Measurements from ENCODE around the gene CSTF1.
"Not testable (repeated sequence)": the region's sequence is repeated elsewhere in the genome, so short reads cannot be mapped to it uniquely, and the experiment has no call there.

CSTF1 gene

DNA sequence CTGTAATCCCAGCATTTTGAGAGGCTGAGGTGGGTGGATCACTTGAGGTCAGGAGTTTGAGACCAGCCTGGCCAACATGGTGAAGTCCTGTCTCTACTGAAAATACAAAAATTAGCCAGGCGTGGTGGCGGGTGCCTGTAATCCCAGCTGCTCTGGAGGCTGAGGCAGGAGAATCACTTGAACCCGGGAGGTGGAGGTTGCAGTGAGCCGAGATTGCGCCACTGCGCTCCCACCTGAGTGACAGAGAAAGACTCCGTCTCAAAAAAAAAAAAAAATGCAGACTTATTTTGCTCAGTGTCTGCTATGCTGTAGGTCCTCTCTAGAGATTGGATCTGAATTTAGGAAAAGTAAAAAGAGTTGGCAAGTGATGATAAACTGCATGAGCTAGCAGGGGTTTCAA is 18.8 kb downstream of the CSTF1 start:
- DNase-seq, result not testable (repeated sequence)

DNA sequence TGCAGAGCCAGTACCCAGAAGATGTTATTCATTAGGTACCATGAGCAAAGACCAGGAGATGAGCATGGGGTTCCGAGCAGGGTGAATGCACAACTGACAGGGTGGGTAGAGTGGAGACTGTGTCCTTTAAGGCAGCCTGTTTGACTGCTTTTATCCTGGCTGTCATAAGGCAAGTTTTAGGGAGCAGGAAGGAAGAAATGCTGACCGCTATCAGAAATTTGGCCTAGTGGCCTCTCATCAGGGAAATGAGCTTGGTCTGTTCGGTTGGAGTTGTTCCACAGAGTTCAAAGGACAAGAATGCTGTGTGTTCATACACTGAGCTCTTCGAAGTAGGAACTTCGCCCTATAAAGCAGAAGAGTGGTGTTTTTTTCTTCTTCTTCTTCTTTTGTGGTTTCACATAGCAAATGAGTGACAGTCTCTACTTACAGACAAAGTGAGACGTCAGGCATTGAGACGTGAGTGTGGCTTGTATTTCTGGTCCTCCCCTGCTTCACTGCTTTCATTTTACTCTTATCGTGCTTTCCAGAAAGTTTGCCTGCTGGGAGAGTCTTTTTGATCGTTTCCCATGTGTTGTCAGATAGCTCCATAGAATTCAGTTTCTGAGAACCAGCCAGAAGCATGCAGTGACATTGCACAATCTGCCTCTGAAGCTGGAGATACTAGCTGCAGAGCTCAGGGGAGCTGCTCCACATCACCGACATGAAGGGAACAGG is 19.5 kb downstream of the CSTF1 start, which contains the start of gene CASS4:
Gene CASS4 (plus strand): TSS at position 502 of the 714 bp plus-strand sequence. CDS start 199 bp downstream, at position 701.
- DNase-seq, result peak; percentile 85

DNA sequence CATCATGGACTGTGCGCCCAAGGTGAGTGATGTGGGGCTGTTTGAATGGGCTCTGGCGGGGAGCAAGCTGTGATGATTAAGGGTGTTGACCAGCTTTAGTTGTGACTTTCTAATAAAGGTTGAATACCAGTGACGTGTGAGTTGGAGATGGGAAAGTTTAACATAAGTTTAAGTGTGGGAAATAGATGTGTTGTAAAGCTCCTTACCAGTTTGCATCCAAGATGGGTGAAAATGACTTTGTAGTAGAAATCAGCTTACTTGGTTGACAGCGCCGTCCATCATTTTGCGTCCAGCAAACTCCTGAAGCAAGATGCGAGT is 20.0 kb downstream of the CSTF1 start:
- no peak for DNase-seq

DNA sequence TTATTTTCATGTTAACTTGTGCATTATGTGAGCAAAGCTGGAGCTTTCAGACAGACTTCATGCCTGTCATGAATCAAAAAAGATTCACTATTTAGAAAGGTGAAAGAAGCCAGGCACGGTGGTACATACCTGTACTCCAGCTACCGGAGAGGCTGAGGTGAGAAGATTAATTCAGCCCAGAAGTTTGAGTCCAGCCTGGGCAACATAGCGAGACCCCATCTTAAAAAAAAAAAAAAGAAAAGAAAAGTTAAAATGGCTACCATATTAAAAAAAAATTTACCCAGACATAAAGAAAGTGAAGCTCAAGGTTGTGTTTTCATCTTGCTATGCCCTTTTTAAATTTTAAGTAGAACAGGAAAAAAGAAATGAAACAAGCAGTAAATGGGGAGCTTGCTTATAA is 20.5 kb downstream of the CSTF1 start:
- no peak for DNase-seq

DNA sequence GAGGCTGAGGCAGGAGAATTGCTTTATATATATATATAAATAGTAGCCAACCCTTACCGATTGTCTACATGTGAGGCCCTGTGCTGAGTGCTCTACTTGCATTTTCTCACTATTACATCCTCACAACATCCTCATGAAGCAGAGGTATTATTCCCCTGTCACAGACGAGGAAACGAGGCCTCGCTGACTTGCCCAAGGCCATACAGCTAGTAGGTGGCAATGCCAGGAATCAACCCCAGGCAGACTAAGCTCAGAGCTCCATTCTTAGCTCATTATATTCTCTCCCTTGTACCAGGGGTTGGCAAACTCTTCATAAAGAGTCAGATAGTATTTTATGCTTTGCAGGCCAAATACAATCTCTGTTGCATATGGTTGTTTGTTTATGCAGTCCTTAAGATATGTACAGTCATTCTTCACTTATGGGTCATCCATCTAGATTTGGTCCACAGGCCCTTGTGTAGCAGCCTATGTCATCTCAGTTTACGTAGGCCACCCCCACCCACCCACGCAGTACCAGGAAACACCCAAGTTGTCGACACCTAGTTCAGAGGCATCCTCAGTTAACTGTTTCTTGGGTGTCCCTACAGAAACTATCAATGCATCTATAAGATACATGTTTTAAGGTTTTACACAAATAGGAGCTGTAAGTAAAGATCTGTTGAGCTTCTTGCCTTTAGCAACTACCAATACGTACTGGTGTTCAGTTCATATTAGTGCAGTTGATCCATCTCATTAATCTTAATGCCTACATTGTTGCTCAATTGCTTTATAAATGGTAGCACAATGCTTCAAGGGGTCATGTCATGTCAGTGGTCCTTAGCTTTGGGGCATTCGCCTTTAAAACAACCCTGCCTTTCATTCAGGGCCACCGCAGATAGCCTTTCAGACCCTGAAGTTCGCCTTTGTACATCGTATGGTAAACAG is 22.7 kb downstream of the CSTF1 start:
- DNase-seq, result peak; percentile 39

DNA sequence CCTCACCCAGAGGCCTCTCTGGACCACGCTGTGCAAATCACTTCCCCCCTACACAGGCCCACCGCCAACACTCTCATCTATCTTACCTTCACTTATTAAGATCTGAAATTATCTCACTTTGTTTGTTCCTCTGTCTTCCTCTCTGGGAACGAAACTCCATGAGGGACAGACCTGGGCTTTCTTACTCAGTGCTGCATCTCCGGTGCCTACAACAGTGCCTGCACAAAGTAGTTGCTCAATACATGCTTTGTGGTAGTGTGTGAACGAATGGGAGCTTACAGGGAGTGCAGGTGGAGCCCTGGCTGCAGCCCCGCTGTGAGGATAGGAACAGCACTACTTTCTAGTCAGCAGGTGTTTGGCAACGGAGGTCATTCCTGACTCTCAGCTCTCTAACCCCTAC is 25.0 kb downstream of the CSTF1 start:
- DNase-seq, result no peak

DNA sequence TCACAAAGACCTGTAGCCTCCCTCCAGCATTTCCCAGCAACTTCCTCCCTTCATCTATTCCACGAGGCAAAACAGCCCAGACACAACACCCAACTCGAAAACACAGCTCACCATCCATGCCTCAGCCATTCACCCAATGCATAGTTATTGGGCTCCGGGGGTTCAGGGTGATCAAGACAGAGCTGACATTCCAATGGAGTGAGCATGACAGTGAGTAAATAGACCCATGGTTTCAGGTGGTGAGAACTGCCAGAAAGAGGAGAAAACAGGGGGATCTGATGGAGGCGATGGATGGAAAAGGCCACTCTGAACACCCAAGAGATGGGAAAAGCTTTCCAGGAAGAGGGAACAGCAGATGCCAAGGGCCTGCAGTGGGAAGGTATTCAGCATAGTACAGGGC is 25.5 kb downstream of the CSTF1 start:
- no peak for DNase-seq

DNA sequence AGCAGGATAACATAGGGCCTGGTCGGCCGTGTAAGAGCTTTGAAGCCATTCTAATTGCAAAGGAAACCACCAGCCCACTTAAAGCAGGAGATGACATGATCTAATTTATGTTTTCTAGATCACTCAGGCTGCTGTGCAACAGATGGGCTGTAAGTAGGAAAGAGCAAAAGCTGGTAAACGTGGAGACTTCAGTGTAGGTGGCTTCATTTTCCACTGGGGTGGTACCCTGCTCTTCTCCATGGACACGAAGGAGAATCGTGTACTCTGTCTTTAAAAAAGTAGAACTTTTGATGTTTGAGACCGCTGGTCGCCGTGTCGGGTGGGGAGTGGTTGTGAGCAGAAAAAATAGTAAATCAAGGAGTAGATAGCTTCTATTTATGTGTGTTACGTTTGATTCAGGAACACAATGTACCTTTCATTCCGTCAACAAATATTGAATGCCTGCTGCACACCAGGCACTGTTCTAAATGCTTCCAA is 26.0 kb downstream of the CSTF1 start:
- no peak for DNase-seq

DNA sequence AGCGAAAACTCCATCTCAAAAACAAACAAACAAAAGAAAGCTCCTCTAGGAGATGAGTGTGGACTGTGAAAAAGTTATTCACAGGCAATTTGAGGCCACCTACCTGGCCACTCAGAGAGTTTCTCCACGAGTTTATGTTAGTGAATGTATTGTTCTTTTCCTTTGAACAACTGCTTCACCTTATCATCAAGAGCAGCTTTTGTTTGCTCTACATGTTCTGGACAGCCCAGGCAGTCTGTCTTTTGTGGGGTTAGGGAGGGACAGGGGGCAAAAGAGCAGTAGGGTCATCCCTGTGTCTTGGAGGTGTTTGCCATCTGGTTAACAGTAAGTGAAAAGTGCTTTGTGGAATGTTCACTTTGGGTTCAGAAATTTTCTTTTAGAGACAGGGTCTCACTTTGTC is 27.6 kb downstream of the CSTF1 start:
- DNase-seq, result no peak

DNA sequence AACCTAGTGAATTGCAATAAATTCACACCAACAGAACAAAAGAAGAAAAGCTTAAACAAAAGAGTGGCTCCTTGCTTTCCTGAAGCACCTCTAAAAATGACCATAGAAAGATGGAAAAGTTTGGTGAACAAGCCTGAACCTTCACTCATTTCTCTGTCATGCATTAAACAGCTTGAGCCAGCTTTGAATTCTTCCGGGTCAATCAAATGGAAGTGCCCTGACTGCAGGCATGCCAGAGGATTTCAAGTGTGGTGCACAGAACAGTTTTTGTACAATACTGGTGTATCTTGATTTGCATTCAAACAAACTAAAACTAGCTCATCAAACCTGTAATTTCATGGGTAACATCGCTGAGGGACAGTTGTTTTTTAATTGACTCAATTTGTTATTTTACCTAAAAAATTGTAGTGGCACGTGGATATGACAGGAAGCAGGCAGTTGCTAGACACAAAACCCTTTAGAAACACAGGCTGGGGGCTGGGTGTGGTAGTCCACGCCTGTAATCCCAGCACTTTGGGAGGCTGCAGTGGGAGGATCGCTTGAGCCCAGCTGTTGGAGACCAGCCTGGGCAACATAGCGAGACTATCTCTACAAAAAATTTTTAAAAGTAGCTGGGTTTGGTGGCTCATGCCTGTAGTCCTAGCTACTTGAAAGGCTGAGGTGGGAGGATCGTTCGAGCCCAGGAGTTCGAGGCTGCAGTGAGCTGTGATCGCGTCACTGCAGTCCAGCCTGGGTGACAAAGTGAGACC is 28.7 kb downstream of the CSTF1 start:
- DNase-seq, result no peak

DNA sequence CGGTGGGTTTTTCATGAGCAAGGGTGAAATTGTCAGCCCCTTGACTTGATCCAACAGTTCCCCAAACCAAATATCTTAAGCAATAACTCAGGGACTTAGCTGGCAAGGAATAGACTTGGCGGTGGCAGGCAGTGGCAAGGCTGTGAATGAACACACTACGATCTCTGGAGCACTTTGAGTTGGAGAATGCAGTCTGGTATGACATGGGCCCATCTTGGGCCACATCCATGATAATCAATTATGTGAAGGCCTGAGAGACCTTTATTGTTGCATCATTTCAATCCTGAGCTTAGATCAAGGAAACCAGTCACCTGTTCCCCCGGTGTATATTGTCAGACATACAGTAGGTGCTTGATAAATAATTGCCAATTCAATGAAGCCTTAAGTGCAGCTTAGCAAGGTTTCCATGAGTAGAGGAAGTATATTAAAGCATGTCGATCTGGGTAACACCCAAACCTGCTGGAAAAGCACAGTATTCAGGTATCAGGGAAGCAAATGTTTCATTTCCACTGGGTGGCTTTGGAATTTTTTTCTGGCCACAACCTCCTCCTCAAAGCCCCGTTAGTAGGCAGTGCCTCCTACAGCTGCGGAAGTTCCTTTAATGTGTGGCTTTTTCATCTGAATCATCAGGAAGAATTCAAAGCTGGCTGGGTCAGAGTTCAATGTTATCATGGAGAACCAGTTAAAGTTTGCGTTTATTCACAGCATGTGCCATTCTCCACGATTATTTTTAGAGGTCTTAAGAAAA is 29.8 kb downstream of the CSTF1 start:
- peak; percentile 79 for DNase-seq

DNA sequence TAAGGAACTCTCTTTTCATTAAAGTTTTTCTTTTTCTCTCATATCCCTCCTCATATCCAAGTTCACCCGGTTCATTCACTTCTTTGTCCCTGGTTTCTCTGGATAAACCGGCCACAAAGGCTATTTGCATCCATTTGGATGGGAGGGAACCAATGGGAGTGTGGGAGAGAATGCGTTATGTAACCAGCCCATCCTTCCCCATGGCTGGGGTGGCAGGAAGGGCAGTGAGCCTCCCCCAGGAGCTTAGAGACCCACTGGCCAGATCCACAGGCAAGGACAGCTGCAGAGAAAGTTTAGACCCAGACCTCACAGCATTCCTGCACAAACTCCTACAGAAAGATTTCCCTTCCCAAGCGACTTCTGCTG is 30.4 kb downstream of the CSTF1 start:
- no peak for DNase-seq

DNA sequence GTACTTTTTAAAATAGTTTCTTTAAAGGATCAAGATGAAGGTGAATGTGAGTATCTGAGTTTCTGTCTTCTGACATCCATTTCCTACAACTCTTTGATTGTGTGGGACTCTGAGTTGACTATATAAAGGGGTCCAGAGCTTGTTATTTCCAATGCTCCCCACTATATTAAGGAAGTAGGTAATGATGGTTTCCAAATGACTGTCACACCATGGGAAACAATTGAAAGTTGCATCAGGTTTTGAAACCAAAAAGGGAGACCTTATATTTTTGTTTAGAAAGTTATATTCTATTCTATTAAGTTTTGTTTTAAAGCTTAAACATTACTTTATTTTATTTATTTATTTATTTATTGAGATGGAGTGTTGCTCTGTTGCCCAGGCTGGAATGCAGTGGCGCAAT is 30.8 kb downstream of the CSTF1 start:
- DNase-seq, result peak; percentile 59

DNA sequence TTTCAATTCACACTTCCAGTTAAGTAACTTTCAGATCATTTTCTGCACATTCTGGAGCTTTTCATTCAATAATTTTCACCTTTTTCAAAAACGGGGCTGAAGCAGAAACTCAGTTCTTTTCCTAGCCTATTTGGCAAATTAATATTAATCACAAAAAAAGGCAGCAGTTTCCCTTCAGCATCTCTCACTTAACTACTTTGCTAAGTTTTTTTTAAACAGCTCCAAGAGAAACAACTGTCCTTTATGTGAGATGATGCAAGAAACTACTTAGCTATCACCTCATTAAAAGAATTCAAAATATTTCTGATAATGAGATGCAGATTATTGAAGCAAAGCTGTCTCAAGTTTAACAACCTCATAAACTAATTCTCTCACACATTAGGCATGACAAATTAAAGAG is 31.4 kb downstream of the CSTF1 start:
- no peak for DNase-seq

DNA sequence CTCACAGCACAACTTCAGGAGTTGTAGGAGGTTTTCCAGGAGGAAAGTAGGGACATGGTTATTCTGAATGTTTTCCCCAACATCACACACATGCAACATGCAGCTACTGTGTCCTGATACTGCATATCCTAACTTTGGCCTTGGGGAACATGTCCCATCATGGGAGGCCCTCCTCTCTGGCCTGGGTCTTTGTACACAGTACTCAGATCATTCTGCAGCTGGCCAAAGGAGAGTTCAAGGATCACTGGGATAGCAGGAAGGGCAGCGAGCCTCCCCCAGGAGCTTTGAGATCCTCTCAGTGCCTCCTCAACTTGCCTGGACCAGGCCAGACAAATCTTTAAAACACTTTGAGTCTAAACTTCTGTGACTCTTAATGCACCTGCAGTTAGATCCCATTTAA is 32.5 kb downstream of the CSTF1 start:
- DNase-seq, result no peak

DNA sequence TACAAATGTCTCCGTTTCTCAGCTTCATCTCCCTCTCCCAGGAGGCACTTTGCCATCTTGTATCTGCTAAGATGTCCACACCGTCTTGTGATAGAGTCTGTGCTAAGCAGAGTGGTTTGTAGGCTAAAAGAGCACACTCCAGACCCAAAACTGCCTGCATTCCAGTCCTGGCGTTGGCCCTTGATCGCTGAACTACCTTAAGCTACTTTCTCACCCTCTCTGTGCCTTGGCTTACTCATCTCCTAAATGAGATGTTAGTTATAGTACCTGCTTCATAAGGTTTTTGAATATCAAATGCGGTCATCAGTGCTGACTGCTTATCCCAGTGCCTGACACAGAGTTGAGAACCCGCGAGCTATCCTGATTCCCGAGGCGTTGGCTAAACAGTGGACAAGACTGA is 33.6 kb downstream of the CSTF1 start:
- no peak for DNase-seq

DNA sequence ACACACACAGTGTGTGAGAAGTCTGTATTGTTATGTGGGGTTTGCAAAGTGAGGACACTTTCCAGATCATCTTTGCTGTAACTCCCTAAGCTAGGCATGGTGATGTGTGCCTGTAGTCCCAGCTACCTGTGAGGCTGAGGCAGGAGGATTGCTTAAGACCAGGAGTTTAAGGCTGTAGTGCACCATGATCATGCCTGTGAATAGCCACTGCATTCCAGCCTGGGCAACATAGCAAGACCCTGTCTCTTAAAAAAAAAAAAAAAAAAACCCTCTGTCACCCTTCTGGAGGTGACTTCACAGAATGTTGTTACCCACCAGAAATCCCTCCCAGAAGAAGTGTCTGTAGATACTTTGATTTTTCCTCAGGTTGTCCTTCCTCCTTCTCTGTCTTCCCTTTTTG is 34.5 kb downstream of the CSTF1 start:
- no peak for DNase-seq

DNA sequence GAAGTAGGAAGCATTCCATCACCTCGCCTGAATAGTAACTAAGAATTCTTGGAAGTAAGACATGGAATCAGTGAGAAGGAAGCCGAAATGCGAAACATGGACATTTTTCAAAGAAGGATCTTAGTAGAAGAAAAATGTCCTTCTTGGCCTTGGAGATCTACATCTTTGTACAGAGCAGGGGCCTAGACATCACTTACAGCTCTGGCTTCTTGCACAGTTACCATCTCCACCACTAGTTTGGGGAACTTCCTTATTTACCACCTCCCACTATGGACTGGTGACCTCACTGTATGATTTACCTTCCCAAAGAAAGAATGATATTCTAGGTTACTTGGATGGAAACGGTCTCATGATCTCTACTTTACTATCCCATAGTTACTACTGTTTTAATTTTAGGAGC is 35.4 kb downstream of the CSTF1 start:
- peak; percentile 54 for DNase-seq

DNA sequence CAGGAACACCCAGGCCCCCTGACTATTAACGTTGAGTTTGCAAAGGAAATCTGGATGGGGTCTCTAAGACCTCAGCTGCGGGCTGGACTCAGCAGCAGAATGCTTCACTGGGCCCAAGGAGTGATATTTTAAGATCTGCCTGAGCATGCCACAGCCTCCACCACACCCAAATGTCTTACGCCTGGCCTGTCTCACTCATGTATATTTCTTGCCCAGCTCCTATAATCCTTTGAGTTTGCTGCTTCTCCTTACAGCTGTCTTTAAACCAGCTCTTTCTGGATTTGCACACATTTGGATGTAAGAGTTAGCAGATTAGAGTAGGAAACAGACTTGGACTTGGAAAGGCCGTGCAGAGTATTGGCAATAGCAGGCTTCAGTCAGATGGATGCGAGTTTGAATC is 36.0 kb downstream of the CSTF1 start:
- no peak for DNase-seq

DNA sequence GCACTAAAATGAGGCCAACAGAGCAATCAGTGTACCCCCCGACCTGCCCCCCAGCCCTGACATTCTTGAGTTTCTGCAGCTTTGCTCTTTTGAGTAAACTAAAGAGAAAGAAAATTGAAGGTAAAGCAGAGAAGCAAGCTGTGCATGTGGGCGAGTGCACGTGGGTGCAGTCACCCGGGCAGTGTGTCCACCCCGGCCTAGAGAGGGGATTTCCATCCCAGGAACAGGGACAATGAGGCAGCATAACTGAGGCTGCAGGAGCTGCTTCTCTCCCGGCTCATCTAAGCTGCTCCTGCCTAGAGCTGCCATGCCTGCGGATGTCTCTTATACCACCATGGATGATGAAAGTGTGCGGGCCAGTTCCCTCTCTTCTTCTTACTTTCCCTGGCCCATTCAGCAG is 36.4 kb downstream of the CSTF1 start:
- DNase-seq, result peak; percentile 48

DNA sequence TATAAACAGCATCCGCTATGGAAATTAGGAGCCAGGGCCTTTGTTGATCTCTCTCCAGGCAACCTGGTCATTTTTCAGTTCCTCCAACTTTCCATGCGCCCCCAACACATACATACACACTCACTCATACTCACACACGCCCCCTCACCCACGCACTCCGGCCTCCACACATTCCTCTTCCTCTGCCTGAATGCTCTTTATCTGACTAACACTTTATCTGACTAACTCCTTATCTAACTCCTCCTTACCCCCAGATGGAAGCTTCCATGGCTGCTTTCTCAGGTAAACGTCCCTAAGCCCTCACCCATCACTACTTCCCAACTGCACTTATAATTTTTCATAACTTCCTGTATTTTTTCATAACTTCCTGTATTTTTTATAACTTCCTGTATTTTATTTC is 37.1 kb downstream of the CSTF1 start:
- peak; percentile 36 for DNase-seq

DNA sequence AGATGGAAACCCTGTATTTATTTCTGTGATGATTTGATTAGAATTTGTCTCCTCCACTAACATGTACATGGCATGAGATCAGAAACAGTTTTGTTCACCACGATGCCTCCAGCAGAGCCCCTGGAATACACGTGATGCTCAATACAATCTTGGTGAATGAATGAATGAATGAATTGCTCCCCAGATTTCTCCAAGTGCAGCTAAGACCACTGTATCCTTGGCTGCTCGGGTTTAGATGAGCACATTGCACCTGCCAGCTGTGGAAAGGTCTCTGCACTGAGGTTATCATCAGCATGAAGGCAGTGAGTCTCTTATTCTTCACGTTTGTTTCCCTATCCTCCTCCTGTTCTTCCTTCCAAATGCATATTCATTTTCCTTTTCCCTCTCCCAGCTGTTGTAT is 37.5 kb downstream of the CSTF1 start:
- no peak for DNase-seq

DNA sequence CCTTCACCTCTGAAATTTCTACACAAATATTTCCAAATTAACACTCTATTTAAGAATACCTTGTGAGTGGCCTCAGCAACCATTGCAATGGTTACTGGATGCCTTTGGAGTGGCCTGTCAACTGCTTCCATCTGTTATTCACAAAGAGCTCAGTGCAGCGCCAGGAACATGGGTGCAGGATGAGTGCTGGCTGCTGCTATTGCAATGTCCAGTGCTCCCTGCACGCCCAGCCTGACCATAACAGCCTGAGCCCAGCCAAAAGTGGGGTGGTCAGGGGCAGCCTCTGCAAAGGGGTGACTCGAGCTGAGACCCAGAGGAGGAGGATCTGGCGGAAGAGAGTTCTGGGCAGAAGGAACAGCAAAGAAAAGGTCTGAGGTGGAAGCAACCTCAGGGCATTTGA is 38.0 kb downstream of the CSTF1 start:
- no peak for DNase-seq
